ENCODE results near the gene TBX4.
"Not testable (repeated sequence)": the region's sequence is repeated elsewhere in the genome, so short reads cannot be mapped to it uniquely, and the experiment has no call there.

TBX4 gene

DNA sequence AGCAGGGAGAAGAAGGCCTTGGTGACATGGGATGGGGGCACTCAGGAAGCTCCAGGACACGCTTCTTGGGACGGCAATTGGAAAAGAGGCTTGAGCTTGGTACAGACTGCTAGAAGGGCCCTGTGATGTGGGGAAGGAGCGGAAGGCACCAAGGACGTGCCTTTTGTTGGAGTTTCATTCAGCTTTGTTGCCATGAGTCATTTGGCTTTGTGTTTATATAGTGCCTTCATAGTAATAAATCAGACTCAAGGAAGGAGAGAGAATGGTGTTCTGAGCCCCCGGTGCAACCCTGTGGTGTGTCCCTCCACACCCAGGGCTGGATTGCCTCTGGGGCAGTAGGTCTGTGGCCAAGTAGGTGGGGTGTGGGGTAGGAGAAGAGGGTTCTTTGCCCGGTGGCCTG is 7.4 kb upstream of the TBX4 start:
- H3K27ac ChIP-seq = no peak overlapping the region
- no peak for TF ChIP-seq ZFX (IDR thresholded peaks at IDR 0.05; ENCODE audit: borderline replicate concordance)

- TF ChIP-seq ZFX (IDR thresholded peaks at IDR 0.05; ENCODE audit: borderline replicate concordance) = no peak
- no peak for TF ChIP-seq CTCF (IDR thresholded peaks at IDR 0.05)
- no peak overlapping the region for H3K27ac ChIP-seq
Observed at GRCh38 chr17:61447358-61447757, 4.9 kb upstream of the TBX4 start.

GRCh38 chr17:61448042-61448441 is 4.2 kb upstream of the TBX4 start:
- TF ChIP-seq ZFX (IDR thresholded peaks at IDR 0.05; ENCODE audit: borderline replicate concordance) = no peak
- H3K27ac ChIP-seq = no peak overlapping the region

DNA sequence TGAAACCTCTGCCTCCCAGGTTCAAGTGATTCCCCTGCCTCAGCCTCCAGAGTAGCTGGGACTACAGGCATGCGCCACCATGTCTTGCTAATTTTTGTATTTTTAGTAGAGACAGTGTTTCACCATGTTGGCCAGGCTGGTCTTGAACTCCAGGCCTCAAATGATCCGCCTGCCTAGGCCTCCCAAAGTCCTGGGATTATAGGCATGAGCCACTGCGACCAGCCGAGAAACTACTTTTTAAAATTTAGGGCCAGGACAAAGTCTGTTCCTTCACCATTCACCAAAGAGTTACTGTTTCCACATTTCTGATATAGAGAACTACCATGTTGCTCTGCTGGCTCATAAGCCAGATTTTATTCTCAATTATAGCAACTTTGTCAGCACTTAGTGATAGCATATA is 3.1 kb upstream of the TBX4 start:
- not testable (repeated sequence) for H3K27ac ChIP-seq

DNA sequence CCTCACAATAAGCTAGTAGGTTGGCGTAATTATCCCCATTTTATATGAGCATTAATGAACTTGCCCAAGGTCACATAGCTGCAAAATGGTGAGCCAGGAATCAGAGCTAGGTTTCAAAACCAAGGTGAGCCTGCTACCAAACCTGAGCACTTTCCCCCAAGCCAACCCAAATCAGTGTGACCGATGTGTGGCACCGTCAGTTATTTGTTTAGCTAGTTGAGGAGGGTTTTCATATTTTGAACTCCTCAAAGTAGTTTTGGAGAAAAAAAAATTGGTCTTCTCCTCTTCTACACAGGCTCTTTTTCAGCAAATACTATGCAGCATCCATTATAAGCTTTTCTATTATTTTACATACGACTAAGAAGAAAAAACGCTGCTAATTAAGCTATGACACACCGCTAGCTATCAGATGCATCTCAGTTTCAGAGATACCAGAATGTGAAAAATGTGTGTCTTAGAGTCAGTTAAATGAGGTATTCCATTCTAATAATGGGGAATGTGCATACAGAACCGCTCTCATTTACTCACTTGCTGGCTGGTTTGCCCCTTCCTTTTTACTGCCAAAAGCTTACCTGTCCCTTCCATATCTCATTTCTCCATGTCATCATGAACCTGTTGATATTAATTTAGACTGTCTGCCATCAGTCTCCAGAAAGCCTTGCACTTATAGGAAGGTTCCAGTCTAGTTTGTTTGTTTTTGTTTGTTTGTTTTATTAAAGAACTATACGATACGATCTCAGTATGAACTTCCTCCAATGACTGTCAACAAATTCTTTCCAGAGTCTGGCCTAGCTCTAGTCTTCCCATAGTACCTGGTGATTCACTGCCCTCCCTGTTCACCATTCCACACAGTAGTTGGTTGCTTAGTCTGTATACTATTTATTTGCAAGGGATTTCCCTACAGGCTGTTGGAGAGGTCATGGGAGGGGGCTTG is 2.2 kb upstream of the TBX4 start:
- peak overlapping the region; percentile 51 for H3K27ac ChIP-seq
- TF ChIP-seq ZFX (IDR thresholded peaks at IDR 0.05; ENCODE audit: borderline replicate concordance) (no peak), CTCF (IDR thresholded peaks at IDR 0.05) (no peak)

DNA sequence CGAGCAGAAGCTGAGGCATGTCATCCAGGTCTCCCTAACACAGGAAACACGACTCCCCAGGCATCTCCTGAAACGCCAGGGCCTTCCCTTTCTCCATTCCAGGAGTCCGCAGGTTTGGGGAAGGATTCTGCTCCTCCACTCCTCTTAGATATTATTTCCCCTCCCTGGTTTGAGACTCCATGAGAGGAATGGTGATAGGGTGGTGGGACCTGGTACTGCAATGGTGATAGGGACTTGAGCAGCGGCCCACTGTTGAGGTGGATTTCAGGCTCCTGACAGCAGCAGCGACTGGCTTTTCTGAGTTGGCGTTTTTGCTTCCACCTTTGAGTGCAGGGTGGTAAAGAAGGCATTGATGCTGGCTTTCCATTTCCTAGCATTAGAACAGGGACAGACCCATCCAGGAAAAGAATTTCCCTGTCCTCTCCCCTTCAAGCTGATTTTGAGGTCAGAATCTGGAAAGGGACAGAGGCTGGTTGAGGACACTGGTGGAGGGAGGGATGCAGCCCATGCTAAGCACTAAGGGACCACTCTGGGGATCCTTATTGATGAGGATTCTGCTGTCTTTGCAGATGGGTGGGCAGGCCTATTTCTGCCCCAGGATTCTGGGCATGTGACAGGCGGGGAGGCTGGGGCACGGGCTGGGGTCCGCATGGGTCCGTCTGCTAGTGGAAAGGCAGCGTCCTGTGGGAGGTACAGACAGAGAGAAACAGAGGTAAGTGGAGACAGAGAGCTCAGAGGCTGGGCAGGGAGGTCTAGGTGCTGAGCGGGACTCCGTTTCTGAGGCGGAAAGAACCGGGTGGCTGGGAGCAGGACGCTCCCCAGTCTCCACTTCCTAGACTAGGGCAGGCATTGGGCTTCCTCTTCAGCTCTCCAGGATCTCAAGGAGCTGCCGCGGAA is 1.3 kb upstream of the TBX4 start:
- TF ChIP-seq ZFX (IDR thresholded peaks at IDR 0.05; ENCODE audit: borderline replicate concordance) (no peak), CTCF (IDR thresholded peaks at IDR 0.05) (no peak)
- peak overlapping the region; percentile 51 for H3K27ac ChIP-seq

DNA sequence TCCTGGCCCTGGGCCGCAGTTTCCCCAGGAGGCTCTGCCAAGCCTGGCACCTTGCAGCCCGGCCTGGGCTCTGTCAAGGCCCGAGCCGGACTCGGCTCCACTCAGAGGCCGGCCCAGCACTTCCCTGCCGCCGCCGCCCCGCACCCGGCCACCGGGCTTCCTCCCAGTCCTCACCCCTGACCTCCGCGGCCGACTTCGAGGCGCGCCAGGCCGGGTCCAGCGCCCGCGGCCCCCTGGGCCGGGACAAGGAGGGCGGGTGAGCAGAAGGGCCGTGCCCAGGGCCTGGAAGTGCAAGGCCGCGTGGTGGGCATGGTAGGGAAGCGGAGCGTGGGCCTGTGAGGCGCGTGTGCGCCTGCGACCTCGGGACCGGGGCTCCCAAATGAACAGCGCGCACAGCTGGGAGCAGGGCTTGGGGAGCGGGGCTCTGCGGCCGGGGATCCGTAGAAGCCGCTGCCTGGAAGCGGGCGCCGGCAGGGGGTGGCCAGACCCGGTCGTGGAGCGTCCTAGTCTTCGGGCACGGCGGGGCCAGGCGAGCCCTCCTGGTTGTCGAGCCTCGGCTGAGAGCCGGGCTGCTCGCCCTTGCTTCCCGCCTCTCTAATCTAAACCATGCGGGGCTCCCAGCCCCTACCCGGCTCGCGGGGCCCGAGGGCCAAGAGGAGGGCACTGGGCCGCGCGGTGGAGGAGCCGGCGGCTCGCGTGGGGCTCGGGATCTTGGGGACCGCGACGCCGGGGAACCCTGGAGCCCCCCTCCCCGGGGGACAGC is 503 bp upstream of the TBX4 start:
- no peak for TF ChIP-seq ZFX (IDR thresholded peaks at IDR 0.05; ENCODE audit: borderline replicate concordance)
- TF ChIP-seq CTCF (IDR thresholded peaks at IDR 0.05) = no peak

DNA sequence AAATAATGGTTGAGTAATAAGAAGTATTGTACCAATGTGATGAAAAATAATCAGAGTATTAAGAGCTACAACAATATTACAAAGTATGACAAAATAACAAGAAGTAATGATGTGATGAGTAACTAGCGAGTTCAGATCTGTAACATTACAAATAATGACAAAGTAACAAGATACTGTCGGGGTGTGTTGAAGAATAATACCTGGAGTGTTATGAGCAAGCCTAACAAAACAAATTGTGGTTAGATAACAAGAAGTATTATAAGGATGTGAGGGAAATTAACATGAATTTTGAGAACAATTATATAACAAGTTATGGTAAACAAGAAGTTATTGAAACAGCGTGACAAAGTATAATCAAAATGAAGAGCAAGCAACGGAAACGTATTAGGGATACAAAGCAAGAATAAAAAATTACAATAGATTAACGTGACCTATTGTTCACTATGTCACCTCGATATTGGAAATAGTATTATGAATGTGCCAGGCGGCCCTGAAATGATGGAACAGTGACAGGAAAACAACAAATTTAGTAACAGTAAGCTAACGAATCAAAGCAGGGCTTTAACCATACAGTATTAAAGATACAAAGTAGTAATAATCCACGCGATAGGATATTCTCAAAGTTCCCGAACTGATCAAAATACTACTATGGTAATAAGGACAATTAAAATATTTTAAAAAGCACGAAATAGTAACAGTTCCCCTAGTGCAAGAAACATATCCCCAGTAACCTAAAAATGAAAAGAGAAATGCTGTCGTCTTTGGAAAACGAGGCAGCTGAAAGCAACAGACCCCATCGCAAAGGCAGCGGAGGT is 1.6 kb downstream of the TBX4 start:
- H3K27ac ChIP-seq = no peak overlapping the region
- TF ChIP-seq ZFX (IDR thresholded peaks at IDR 0.05; ENCODE audit: borderline replicate concordance) = no peak
- no peak for TF ChIP-seq CTCF (IDR thresholded peaks at IDR 0.05)

More for the DNA sequence above, 503 bp upstream of the TBX4 start:
- H3K27ac ChIP-seq = no peak overlapping the region

All from 22Rv1 (cell line).